H1 (cell line): Measurements from ENCODE around the gene ABCA6. TPM values are rescaled to one million over a fixed set of nuclear protein-coding genes. Genes with fewer than 3 reads are reported as not detected.

ENCODE experiments used
- CTCF ChIA-PET: fragments of 300-600 bp; sonication (Branson Sonifier 250); formaldehyde crosslinking; loops from one replicate; lab custom pipeline; 2021; ENCODE audit not compliant: partially characterized antibody; lab: Charles Lee
- POLR2A ChIA-PET: fragments of 300-600 bp; sonication (Branson Sonifier 250); formaldehyde crosslinking; loops from one replicate; lab custom pipeline; 2021; ENCODE audit warnings: inconsistent platforms; ENCODE audit not compliant: partially characterized antibody; lab: Charles Lee
- DNase-seq, 2 experiments: peaks; one replicate each; pipeline versions ENCODE4 v3.0.0 to v3.0.0-alpha.2; 2010 to 2022; ENCODE audit warnings: low spot score in 2 of 2, low read depth in 1 of 2, mixed read lengths in 1 of 2
- FAIRE-seq: peaks from 2 replicates; lab custom pipeline; 2011; peaks lifted over from hg19 to GRCh38; lab: Jason Lieb, UNC
- H2AFZ ChIP-seq: 2 replicates; pipeline ENCODE4 v1.8.1; 2012; ENCODE audit warnings: low read length, inconsistent platforms
- H2AK5ac ChIP-seq: 2 replicates; pipeline ENCODE4 v1.6.1; 2013; ENCODE audit warnings: low read depth, low read length
- H2BK120ac ChIP-seq: replicated peaks from 2 replicates; pipeline ENCODE3; 2013; ENCODE audit warnings: low read depth, low read length, inconsistent platforms
- H2BK12ac ChIP-seq: 2 replicates; pipeline ENCODE4 v1.6.1; 2013; ENCODE audit warnings: low read depth, low read length
- H2BK15ac ChIP-seq: 2 replicates; pipeline ENCODE4 v1.6.1; 2013; ENCODE audit warnings: low read length
- H2BK20ac ChIP-seq: 2 replicates; pipeline ENCODE4 v1.6.1; 2013; ENCODE audit warnings: low read length
- H2BK5ac ChIP-seq: 2 replicates; pipeline ENCODE4 v1.6.1; 2013; ENCODE audit warnings: low read depth, low read length
- H3K14ac ChIP-seq: 2 replicates; pipeline ENCODE4 v1.6.1; 2013; ENCODE audit warnings: inconsistent platforms; ENCODE audit not compliant: insufficient read length
- H3K18ac ChIP-seq: 2 replicates; pipeline ENCODE4 v1.6.1; 2013; ENCODE audit warnings: low read length; ENCODE audit errors: extremely low read depth
- H3K23ac ChIP-seq: 2 replicates; pipeline ENCODE4 v1.6.1; 2013; ENCODE audit warnings: inconsistent platforms; ENCODE audit not compliant: insufficient read length
- H3K23me2 ChIP-seq: 2 replicates; pipeline ENCODE4 v1.6.1; 2013; ENCODE audit warnings: low read depth, low read length
- H3K27ac ChIP-seq: 2 replicates; pipeline ENCODE4 v1.6.1; 2011; ENCODE audit warnings: low read depth, low read length, inconsistent platforms
- H3K27me3 ChIP-seq, 4 experiments: replicated peaks in 1 of 4; 1 replicate in 1 of 4; 2 replicates in 3 of 4; pipeline versions ENCODE4 v1.6.1 to v1.8.1; 2011 to 2013; ENCODE audit warnings: low read length in 3 of 4, mild to moderate bottlenecking in 3 of 4, inconsistent platforms in 2 of 4, mixed read lengths in 2 of 4, moderate library complexity in 1 of 4; ENCODE audit not compliant: control insufficient read depth in 3 of 4, insufficient read depth in 3 of 4; ENCODE audit errors: extremely low read depth in 1 of 4
- H3K36me3 ChIP-seq, 4 experiments: 2 replicates each; pipeline versions ENCODE4 v1.6.1 to v1.8.1; 2011 to 2013; ENCODE audit warnings: mild to moderate bottlenecking in 4 of 4, low read length in 3 of 4, moderate library complexity in 2 of 4, control low read depth in 1 of 4, inconsistent platforms in 1 of 4; ENCODE audit not compliant: insufficient read depth in 4 of 4, control insufficient read depth in 2 of 4
- H3K4ac ChIP-seq: replicated peaks from 2 replicates; pipeline ENCODE3; 2013; ENCODE audit warnings: low read length, low read depth, mixed read lengths, inconsistent platforms; ENCODE audit not compliant: insufficient read length
- H3K4me1 ChIP-seq, 4 experiments: replicated peaks in 1 of 4; 1 replicate in 1 of 4; 2 replicates in 3 of 4; pipeline versions ENCODE4 v1.6.1 to v1.8.1; 2011 to 2013; ENCODE audit warnings: low read length in 3 of 4, inconsistent platforms in 2 of 4, mixed read lengths in 1 of 4; ENCODE audit not compliant: insufficient read depth in 4 of 4, control insufficient read depth in 3 of 4
- H3K4me2 ChIP-seq, 2 experiments: 2 replicates each; pipeline versions ENCODE4 v1.6.1 to v1.8.1; 2011 to 2013; ENCODE audit warnings: low read depth in 2 of 2, low read length in 2 of 2, control low read depth in 1 of 2, inconsistent platforms in 1 of 2, mild to moderate bottlenecking in 1 of 2; ENCODE audit not compliant: insufficient read depth in 1 of 2
- H3K4me3 ChIP-seq, 4 experiments: fragments of 200-600, 300-600 bp in 1 of 4; sonication (generic), shearing (Covaris generic), sonication (Bioruptor Twin) in 1 of 4; 2 replicates each; pipeline versions ENCODE4 v1.5.1 to v1.8.1; 2011 to 2016; ENCODE audit warnings: low read length in 4 of 4, low read depth in 3 of 4, control low read depth in 2 of 4, inconsistent platforms in 2 of 4, mild to moderate bottlenecking in 2 of 4, mixed read lengths in 1 of 4, moderate library complexity in 1 of 4; ENCODE audit not compliant: insufficient read depth in 2 of 4; ENCODE audit errors: extremely low read depth in 1 of 4
- H3K56ac ChIP-seq: replicated peaks from 2 replicates; pipeline ENCODE3; 2013; ENCODE audit warnings: low read depth, mild to moderate bottlenecking, mixed read lengths, low read length, inconsistent platforms; ENCODE audit not compliant: insufficient read length
- H3K79me1 ChIP-seq: 2 replicates; pipeline ENCODE4 v1.6.1; 2013; ENCODE audit warnings: low read depth, low read length, control low read depth
- H3K79me2 ChIP-seq, 2 experiments: 2 replicates each; pipeline versions ENCODE4 v1.6.1 to v1.8.1; 2012 to 2013; ENCODE audit warnings: low read length in 2 of 2, mild to moderate bottlenecking in 2 of 2, inconsistent platforms in 1 of 2; ENCODE audit not compliant: insufficient read depth in 2 of 2, control insufficient read depth in 1 of 2
- H3K9ac ChIP-seq, 4 experiments: replicated peaks in 1 of 4; 1 replicate in 1 of 4; 2 replicates in 3 of 4; pipeline versions ENCODE4 v1.6.1 to v1.8.1; 2011 to 2013; ENCODE audit warnings: low read depth in 3 of 4, low read length in 3 of 4, control low read depth in 2 of 4, mild to moderate bottlenecking in 2 of 4, moderate library complexity in 2 of 4, inconsistent platforms in 1 of 4; ENCODE audit errors: extremely low read depth in 1 of 4
- H3K9me3 ChIP-seq, 2 experiments: 2 replicates each; pipeline versions ENCODE4 v1.6.1 to v1.8.1; 2012 to 2013; ENCODE audit warnings: mild to moderate bottlenecking in 2 of 2, moderate library complexity in 2 of 2, control low read depth in 1 of 2, inconsistent platforms in 1 of 2, low read depth in 1 of 2, low read length in 1 of 2, mixed read lengths in 1 of 2; ENCODE audit not compliant: insufficient read depth in 2 of 2
- H4K20me1 ChIP-seq, 2 experiments: replicated peaks in 1 of 2; 2 replicates each; pipeline versions ENCODE3 to v1.8.1; 2011 to 2013; ENCODE audit warnings: inconsistent platforms in 2 of 2, low read length in 2 of 2, mild to moderate bottlenecking in 1 of 2; ENCODE audit not compliant: insufficient read depth in 2 of 2, control insufficient read depth in 1 of 2
- H4K5ac ChIP-seq: 2 replicates; pipeline ENCODE4 v1.6.1; 2013; ENCODE audit warnings: low read length, low read depth, mixed read lengths, inconsistent platforms; ENCODE audit not compliant: insufficient read length
- H4K8ac ChIP-seq: 2 replicates; pipeline ENCODE4 v1.8.0; 2013; ENCODE audit warnings: mild to moderate bottlenecking, moderate library complexity, low read length, inconsistent platforms; ENCODE audit not compliant: insufficient read depth; ENCODE audit errors: extremely low read depth
- H4K91ac ChIP-seq: replicated peaks from 2 replicates; pipeline ENCODE3; 2013; ENCODE audit warnings: low read length, mixed read lengths, inconsistent platforms; ENCODE audit not compliant: insufficient read length
- SIRT6 ChIP-seq: IDR thresholded peaks from one replicate; pipeline ENCODE4 v1.7.1; 2012; ENCODE audit warnings: low read length, inconsistent platforms
- WGBS, 2 experiments: shearing (Covaris generic) in 1 of 2; methylation state at CpG; one replicate each; pipeline versions ENCODE4 v1.1.6 to v1.1.7; 2013 to 2015; ENCODE audit warnings: low lambda C conversion rate in 2 of 2, mixed read lengths in 2 of 2, inconsistent platforms in 1 of 2, low coverage in 1 of 2, missing lambda C conversion rate in 1 of 2; ENCODE audit not compliant: insufficient replicate concordance in 2 of 2, insufficient coverage in 1 of 2, insufficient read length in 1 of 2; ENCODE audit errors: extremely low coverage in 1 of 2, missing lambda C conversion rate in 1 of 2; 5-methylcytosine and 5-hydroxymethylcytosine counted together
- polyA plus RNA-seq, 7 experiments: library from polyadenylated mRNA; depleted of rRNA in 3 of 7; stranded (reverse) in 5 of 7; unstranded in 2 of 7; fragments of >200 nt in 5 of 7; fragments of 200-250 nt in 2 of 7; gene quantifications; 1 replicate in 5 of 7; 2 replicates in 1 of 7; 4 replicates in 1 of 7; pipeline versions ENCODE4 v1.2.1 to v1.2.3, GENCODE V29; 2011 to 2013; ENCODE audit warnings: missing spikeins in 2 of 7, mixed read lengths in 2 of 7
- total RNA-seq: library from RNA; stranded (reverse); fragmentation: NEBNext Ultra II Directional; extraction: Animal tissue kit (Norgen Biotek cat#: 25700); gene quantifications from 2 replicates; pipeline ENCODE4 v1.2.1, GENCODE V29; 2021

ABCA6 gene
- total and polyA plus RNA-seq, 2 of the 8 experiments (the other 6 are each of a cell fraction or from before 2014, with no cell fraction given), result not detected

DNA sequence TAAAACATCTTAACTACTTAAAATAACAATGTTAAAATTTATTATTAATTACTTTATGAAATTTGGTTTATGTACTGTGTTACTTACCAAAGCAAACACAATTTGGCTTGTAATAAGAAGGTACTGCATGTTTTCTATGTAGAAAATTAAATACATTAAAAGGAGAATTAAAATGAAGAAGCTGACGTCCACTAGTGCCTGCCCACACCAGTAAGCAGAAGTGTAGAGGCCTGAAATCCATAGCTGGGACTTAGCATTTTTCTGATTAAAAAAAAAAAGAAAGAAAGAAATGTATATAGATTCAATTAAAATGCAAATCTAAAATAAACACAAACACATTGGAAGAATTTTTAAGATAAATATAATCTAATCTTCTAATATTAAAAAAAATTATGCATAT, 45.2 kb downstream of the ABCA6 start:
- Histone ChIP-seq H2BK20ac (no peak overlapping the region), H2AK5ac (no peak overlapping the region), H2BK120ac (no peak overlapping the region), H3K79me2 (no peaks in the 10 kb centered on the region), H3K56ac (no peak overlapping the region), H3K23ac (no peak overlapping the region), H3K4me3 (no peak overlapping the region), H3K4me2 (no peak overlapping the region), H4K91ac (no peak overlapping the region), H3K14ac (no peak overlapping the region), H4K8ac (no peak overlapping the region), H2BK15ac (no peak overlapping the region), H3K9ac (no peak overlapping the region), H4K5ac (no peak overlapping the region), H3K79me1 (no peaks in the 10 kb centered on the region), H3K23me2 (no peaks in the 10 kb centered on the region), H3K9me3 (no peaks in the 10 kb centered on the region), H2BK5ac (no peak overlapping the region), H3K27ac (no peak overlapping the region), H3K27me3 (no peaks in the 10 kb centered on the region), H3K18ac (no peak overlapping the region), H3K4me1 (no peaks in the 10 kb centered on the region), H4K20me1 (no peaks in the 10 kb centered on the region), H2BK12ac (no peak overlapping the region), H3K36me3 (no peaks in the 10 kb centered on the region), H3K4ac (no peak overlapping the region), H2AFZ (no peak overlapping the region)
- FAIRE-seq (no peak), DNase-seq (no peak)
- ChIA-PET POLR2A (no interaction called here), CTCF (interaction anchor here (0.6 to 6.3 kb wide), 3 partner anchors 10 to 658 kb away, joined by 3 to 42 read pairs (median 4); no protein-coding TSS in a partner anchor)
- WGBS, 2 experiments, result 81% methylated on average over 1 of the region's 1 CpG; no CpG with 5 or more reads in 1 of the 2 experiments
- no peak for TF ChIP-seq SIRT6
